ENCODE measurements around the gene MYOCD. TPM values are rescaled to one million over a fixed set of nuclear protein-coding genes. Genes with fewer than 3 reads are reported as not detected.

Gene MYOCD
- total RNA-seq, 1 donor from 2014 or later = 11.9 TPM

DNA sequence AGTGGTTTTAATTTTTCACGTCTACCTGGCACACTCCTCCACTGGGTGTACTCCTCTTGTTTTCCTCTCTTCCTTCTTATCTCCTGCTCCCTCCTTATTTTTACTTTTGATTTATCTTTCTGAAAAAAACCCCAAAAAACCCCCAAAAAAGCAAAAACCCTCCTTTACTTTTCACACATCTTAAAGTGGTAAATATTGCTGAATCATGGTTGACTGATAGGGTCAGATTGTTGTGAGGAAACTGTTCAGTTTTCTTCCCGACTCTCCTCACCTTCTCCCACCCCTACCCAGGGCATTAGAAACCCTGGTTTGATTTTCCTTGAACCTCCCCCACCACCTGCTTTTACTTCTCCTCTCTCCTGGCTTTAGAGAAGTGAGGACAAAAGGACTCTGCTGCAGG, 149.0 kb downstream of the MYOCD start:
- TF ChIP-seq CTCF (IDR thresholded peaks at IDR 0.05) = no peak
- no peak overlapping the region for H3K27ac Mint-ChIP-seq (ENCODE audit: unreplicated experiment)
- DNase-seq (ENCODE audit: low spot score) = no peak
- peaks cover 8% of the 10 kb centered on the region for H3K9me3 Mint-ChIP-seq (ENCODE audit: low read depth)
- H3K4me3 Mint-ChIP-seq (ENCODE audit: unreplicated experiment) = no peak overlapping the region
- H3K27me3 Mint-ChIP-seq (ENCODE audit: low read depth) = no peaks in the 10 kb centered on the region
- no peaks in the 10 kb centered on the region for H3K4me1 Mint-ChIP-seq (ENCODE audit: low read depth)
- H3K36me3 Mint-ChIP-seq (ENCODE audit: low read depth) = no peaks in the 10 kb centered on the region

- H3K4me3 Mint-ChIP-seq (ENCODE audit: unreplicated experiment) = no peak overlapping the region
- no peak for TF ChIP-seq CTCF (IDR thresholded peaks at IDR 0.05)
- no peak for DNase-seq (ENCODE audit: low spot score)
- peaks cover 8% of the 10 kb centered on the region for H3K9me3 Mint-ChIP-seq (ENCODE audit: low read depth)
- no peaks in the 10 kb centered on the region for H3K4me1 Mint-ChIP-seq (ENCODE audit: low read depth)
- H3K27me3 Mint-ChIP-seq (ENCODE audit: low read depth) = no peaks in the 10 kb centered on the region
- H3K36me3 Mint-ChIP-seq (ENCODE audit: low read depth) = no peaks in the 10 kb centered on the region
- no peak overlapping the region for H3K27ac Mint-ChIP-seq (ENCODE audit: unreplicated experiment)
Observed at GRCh38 chr17:12815642-12816141, 150.0 kb downstream of the MYOCD start.

Other genes with a start within 250 kb of the MYOCD start
- gene ARHGAP44, start 123.6 kb downstream of the MYOCD start, total RNA-seq = 5.7 to 6.6 TPM (median 6.2 TPM) in 3 replicates

Data from chondrocyte (in vitro differentiated cells).